GM18909 (cell line): Measurements from ENCODE around the gene NADSYN1.

Experiments
- ATAC-seq: cut with Tn5 transposase; IDR thresholded peaks from one replicate; pipeline ENCODE4 v1.9.1; 2021; ENCODE audit warnings: mild to moderate bottlenecking; ENCODE audit not compliant: unreplicated experiment, poor library complexity

The NADSYN1 gene

DNA sequence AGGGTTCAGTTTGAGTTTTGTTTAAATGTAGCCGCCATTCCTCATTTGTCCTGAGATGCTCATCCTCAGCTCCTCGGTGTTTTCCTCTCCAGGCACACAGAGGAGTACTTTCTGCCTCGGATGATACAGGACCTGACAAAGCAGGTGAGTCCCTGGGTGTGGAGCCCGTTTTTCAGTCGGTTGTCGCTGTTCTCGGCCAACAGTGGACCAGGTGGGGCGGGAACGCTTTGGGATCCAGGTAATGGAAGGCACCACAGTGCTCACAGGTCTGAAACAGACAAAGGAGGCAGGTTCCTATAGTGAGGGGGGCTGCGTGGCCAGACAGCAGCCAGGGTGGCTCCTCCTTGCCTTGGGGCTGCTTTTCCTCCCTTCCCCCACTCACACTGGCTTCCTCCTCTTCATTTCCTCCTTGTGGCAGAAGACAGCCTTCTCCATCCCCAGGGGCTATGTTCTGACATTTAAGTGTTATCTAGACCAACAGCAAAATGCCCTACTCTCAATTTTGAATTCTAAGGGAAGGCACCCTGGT is 19.4 kb downstream of the NADSYN1 start:
- ATAC-seq = no peak

DNA sequence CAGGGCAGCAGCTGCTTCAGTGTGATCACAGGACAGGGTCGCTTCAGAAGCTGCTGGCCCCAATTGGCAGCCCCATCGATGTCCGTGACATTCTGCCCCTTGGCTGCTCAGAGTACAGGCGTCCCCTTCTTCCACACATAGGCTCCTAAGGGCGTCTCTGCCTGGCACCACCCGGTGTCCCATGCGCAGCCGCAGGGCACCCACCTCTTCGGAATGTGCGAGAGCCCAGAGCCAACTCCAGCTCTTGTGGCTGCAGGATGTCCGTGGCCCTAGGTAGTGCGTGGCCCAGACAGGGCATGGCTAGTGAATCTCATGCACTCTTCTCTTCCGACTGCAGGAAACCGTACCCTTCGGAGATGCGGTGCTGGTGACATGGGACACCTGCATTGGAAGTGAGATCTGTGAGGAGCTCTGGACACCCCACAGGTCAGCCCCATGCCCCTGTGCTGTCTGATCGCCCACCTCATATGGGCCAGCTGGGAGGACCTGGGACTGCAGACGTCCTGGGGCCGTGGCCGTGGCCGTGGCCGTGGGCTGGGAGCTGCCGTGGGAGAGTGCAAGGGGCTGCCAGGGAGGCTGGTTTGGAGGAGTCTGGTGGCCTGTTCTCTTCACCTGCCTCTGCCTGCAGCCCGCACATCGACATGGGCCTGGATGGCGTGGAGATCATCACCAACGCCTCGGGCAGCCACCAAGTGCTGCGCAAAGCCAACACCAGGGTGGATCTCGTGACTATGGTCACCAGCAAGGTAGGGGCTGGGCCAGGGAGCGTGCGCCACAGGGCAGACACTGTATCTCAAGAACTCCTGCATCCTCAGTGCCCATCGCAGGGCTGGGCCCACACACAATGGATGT is 20.2 kb downstream of the NADSYN1 start:
- ATAC-seq = no peak

DNA sequence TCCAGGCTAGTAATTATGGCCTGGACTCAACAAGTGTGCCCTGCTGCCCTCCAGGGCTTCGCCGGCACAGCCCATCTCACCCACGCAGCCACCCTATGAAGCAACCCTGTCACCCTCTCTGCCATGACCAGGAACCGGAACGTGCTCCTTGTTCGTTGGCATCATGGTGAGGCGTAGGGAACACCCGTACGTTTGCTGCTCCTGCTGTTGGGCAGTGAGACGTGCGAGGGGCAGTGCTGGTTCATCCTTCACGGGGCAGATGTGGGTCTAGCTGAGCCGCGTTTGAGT is 20.7 kb downstream of the NADSYN1 start:
- no peak for ATAC-seq

DNA sequence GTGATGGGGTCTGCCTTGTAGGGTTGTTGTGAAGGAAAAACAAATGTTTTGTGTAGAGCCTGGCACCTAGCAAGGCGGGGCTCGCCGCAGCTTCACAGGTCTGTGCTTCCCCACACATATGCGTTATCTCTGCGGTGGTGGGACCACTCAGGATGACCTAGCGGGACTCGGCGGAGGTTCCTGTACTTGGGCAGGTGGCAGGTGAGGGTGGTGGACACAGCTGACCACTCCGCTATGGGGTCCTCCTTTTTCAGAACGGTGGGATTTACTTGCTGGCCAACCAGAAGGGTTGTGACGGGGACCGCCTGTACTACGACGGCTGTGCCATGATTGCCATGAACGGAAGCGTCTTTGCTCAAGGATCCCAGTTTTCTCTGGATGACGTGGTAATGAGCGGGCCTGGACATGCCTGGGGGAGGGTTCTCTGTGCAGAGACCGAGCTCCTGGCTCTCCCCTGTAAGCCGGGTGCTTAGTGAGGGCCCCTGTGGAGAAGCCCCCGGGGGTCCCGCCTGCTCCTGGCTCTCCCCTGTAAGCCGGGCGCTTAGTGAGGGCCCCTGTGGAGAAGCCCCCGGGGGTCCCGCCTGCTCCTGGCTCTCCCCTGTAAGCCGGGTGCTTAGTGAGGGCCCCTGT is 21.3 kb downstream of the NADSYN1 start:
- no peak for ATAC-seq

DNA sequence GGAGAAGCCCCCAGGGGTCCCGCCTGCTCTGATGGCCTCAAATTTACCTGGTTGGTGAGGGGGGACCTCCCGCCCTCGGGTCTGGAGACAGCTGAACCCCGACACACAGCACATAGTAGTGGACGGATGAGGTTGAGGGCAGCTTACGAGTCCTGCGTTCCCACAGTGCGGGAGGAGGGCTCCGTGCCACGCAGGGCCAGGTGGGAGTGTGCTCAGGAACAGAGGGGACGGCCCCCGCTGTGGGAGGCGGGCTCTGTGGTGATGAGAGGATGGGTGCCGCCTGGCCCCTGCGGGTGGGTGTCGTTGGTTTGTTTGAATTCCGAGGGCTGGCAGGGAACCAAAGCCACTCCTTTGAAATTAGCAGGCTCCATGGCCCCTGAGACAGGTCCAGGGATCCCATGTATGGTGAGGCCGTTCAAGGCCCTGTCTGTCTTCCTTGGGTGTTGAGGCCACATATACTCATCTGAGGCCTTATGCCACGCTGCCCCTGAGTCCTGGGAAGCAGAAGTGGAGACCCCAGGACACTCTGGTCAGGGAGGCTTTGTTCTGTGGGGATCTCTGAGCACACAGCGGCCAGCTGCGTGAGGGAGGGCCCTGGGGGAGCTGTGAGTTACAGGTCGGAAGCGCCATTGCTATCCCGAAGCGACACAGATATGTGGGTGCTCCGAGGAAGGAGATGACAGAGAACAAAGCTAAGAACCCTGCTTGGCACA is 21.9 kb downstream of the NADSYN1 start:
- ATAC-seq = no peak

DNA sequence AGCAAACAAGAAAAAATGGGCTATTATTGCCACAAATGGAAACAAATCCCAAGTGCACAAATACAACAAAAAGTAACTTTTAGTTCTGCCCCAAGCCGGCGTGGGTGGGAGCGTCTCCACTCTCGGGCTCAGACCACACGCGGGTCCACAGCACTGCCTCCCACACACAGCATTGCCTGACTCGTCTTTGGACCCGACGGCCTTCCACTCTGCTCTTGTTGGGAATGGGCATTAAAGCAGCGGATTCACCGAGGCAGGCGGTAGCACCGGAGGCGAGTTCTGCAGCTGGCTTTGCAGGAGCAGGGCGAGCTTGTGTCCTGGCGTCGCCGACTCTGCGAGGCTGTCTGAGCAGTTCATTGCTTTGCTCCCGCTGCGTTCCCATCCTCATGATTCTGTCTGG is 23.0 kb downstream of the NADSYN1 start:
- ATAC-seq = no peak

DNA sequence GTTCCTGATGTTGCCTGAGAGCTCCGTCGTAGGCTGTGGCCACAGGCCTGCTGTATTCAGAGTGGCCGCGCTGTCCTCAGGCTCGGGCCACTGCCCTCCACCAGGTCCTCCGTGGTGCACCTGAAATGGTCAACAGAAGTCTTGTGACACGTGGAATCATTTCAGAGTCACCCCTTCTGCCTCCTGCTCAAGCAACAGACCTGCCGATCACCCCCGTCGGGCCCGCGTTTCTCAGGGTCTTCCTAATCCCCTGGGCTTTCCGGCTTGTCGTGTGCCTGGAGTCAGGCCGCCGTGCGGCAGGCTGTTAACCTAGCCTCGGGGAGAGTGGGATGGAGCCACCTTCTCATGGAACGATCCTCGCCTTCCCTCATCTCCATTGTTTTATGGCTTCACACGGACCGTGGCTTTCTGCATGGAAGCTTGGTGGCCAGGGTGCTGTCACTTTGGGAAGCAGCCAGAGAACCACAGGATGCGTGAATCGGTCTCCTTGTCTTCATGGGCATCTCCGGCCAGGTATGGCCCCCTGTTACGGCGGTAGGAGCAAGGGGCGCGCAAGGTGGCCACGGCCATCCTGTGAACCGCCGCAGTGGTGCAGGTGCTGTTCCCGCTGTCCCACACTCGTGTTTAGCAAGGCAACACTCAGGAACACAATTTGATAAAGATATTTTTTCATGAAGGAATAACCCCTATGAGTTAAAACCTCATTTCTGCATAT is 24.1 kb downstream of the NADSYN1 start:
- no peak for ATAC-seq

DNA sequence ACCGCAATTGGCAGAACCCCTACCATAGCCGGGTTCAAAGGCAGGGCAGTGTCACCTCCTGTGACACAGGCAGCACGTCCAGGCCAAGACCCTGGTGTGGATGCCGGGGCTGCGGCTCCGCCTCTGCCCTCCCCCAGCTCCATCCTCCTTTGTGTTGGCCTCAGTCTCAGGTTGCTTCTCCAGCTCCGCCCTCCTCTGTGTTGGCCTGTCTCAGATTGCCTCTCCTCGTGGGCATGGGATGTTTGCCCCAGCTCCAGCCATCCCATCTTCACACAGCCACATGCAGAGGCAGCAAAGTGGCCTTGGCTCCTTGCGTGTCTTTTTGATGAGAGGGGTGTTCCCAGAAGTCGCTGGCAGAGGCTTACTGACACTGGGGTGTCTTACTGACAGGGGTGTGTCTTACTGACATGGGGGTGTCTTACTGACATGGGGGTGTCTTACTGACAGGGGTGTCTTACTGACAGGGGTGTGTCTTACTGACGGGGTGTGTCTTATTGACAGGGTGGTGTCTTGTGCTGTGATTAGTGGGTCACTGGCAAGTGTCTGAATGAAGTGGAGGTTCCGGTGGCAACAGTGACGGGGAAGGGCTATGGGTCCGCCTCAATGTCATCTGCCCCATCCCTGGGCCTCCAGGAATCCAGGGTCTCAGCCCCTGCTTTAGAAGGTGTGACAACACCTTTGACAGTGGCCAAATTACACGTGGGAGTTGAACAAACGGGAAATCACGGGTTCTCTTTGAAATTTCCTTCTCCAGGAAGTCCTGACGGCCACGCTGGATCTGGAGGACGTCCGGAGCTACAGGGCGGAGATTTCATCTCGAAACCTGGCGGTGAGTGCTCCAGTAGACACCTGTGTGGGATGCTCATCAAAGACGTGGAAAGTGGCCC is 24.9 kb downstream of the NADSYN1 start:
- ATAC-seq = no peak

DNA sequence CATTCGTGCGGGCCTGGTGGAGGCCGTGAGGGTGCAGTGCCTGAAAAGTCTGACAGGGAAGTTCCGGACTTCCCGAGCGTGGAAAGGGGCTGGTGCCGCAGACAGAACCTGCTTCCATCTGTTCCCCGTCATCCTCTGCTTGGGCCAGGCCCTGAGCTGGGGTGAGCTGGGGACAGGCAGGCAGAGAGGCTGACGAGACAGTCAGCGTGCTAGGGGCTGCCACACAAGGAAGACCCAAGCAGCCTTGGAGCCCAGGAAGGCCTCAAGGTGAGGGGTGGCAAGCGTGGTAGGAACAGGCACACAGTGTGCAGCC is 25.5 kb downstream of the NADSYN1 start:
- no peak for ATAC-seq

DNA sequence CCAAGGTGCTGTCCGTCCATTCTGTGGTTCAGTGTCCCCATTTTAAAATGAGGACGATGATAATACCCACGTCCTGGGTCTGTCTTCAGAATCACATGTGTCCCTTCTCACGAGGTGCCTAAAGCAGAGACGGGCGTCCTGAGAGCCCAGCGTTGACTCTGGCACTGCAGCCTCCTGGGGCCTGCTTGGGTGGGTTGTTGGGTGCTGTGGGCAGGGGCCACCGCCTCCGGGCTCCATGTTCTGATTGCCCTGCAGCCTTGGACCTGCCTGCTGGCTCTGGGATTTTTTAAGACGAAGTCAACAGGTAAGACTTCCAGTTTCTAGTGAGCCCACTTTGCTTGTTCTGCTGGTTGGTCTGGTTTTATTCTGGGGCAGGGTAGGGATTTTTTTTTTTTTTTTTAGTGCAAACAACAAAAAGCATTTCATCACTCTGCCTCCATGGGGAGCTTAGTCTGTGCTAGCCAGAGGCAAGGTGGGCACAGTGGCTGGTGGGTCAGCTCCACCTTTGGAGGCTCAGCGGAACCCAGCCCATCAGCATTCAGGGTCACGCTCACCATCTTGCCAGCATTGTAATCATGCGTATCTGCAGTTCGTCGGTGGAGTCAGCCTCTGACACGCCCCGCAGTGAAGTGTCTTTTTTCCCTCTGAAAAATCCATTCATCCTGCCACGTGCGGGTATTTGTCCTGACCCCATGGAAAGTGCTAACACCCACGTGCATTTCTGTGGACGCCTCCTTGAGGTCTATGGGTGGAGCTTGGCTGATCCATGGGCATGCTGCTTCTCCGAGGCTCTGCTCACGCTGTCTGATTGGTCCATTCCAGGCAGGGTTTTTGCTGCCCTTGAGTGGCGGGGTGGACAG is 28.3 kb downstream of the NADSYN1 start:
- ATAC-seq = no peak

DNA sequence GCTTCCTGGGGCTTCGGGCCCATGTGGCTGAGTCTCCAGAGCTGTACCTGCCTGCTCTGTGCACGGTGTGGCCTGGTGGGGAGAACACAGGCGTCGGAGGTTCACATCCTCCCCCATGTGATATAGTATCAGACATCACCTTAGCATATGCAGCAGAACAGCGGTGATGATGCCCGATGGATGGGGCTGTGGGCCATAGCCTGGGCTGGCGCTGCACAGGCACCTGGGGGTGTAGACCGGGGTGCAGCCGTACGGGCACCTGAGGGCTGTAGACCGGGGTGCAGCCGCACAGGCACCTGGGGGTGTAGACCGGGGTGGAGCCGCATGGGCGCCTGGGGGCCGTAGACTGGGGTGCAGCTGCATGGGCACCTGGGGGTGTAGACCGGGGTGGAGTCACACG is 29.2 kb downstream of the NADSYN1 start:
- ATAC-seq = no peak

DNA sequence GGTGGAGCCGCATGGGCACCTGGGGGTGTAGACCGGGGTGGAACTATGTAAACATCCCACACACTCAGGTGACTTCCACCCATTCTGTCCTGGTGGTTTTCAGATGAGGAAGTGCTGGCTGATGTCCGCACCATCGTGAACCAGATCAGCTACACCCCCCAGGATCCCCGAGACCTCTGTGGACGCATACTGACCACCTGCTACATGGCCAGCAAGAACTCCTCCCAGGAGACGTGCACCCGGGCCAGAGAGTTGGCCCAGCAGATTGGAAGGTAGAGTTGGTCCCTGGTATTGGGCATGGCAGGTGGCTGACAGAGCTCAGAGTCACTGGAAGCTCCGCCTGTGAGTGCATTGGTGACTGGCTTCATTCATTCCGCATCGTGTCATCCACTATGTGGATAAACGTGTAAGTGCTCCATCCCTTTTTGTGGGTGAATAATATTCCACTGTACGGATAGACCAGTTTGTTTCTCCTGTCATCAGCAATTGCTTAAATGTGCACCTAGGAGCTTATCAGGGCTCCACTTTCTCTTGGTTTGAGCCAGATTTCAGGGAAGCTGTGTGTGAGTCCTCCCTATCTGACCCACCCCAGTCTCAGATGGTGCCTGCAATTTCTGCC is 29.9 kb downstream of the NADSYN1 start:
- ATAC-seq = no peak

DNA sequence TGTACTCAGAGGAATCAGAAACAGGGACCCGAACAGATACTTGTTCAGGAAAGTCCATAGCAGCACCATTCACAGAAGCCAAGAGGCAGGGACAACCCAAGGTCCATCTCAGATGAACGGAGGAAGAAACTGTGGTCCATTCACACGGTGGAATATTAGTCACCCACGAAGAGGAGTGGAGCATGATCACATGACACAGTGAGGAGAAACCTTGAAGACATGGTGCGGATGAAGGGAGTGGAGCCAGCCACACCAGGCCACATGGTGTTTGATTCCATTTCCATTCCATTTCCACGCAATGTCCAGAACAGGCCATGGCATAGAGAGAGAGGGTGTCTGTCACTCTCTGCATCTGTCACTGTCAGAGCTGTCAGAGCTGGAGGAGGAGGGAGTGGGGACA is 30.7 kb downstream of the NADSYN1 start:
- no peak for ATAC-seq

DNA sequence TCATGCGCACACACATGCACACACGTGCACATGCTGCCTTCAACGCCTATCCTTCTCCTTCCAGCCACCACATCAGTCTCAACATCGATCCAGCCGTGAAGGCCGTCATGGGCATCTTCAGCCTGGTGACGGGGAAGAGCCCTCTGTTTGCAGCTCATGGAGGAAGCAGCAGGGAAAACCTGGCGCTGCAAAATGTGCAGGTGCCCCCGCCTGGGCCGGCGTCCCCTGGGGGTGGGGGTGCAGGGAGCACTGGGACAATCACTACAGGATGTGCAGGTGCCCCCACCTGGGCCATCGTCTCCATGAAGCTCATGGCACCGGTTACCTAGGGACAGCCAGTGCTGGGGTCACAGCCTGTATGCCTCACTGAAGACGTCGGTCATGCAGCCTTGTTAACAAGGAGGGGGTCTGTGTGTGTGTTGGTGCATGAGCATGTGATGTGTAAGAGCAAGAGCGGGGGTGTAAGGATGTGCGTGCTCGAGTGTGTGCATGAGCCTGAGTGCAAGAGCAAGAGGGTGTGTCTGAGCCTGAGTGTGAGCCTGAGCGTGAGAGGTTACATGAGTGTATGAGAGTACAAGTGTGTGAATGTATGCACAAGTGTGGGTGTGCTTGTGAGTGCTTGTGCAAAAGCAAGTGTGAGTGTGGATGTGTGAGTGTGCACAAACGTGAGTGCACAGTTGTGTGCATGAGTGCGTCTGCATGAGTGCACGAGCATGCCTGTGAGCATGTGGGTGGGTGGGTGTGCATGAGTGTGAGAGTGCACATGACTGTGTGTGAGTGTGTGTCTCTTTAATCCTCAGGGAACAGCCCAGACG is 31.5 kb downstream of the NADSYN1 start:
- ATAC-seq = no peak

DNA sequence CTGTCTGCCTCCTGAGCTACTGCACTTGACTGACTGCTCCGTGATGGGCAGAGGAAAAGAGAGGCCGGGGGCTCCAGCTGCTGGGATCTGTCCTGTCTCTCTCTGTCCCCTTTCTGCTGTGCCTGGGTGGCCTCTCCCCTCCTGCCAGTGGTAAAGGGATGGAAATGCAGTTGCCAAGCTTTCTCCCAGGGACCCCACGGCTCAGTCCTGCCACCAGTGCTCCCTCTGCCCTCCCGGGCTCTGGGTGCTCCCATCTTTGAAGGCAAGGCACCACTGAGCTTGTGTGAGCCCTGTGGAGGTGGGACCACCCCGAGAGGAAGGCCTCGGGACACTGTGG is 32.0 kb downstream of the NADSYN1 start:
- no peak for ATAC-seq

DNA sequence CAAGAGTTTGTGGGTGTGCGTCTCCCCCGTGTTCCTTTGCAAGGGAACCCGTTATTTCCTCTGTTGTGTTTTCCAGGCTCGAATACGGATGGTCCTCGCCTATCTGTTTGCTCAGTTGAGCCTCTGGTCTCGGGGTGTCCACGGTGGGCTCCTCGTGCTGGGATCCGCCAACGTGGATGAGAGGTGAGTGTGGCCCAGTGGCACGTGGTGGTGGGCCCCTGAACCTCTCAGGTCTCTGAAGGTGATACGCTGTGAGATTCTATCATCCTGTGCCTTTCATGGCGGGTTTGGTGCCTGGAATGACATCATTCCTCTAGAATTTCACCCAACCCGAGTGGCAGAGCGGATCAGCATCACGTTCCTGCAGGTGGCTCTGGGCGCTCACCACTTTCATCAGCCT is 32.5 kb downstream of the NADSYN1 start:
- ATAC-seq = no peak

DNA sequence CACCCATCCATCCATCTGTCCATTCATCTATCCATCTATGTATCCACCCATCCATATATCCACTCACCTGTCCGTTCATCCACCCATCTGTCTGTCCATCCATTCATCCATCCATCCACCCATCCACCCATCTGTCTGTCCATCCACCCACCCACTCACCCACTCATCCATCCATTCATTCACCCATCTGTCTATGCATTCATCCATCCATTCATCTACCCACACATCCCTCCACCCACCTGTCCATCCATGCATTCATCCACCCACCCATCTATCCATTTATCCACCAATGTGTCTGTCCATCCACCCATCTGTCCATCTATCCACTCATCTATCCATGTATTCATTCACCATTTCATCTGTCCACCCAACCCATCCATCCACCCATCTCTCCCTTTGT is 33.3 kb downstream of the NADSYN1 start:
- ATAC-seq = no peak

DNA sequence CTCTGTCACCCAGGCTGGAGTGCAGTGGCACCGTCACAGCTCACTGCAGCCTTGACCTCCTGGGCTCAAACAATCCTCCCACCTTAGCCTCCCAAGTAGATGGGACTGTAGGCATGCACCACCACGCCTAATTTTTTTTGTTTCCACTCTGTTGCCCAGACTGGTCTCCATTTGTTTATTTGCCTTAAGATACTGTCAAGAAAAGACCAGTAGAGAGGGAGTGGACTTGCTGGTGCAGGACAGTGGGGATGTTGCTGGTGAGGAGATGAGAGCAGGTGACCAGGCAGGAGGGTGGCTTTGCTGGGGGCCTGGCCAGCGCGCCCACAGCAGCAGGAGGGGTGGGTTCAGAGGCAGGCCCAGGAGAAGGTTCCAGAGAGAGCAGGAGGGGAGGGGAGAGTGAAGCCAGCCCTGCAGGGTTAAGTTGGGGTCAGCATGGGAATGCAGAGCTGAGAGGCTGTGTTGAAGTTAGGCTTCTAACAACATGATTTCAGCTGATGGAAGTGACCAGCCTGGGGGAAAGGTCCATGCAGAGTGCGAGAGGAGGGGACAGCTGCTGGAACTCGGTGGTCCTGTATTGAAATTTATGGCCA is 35.8 kb downstream of the NADSYN1 start:
- no peak for ATAC-seq
